Measurements from ENCODE around the gene RALGAPA2.

The RALGAPA2 gene

GRCh38 chr20:20454850-20455627 lies 257.4 kb downstream of the RALGAPA2 start:
- no peak for DNase-seq

GRCh38 chr20:20454367-20454766 lies 258.1 kb downstream of the RALGAPA2 start:
- DNase-seq = no peak

DNA sequence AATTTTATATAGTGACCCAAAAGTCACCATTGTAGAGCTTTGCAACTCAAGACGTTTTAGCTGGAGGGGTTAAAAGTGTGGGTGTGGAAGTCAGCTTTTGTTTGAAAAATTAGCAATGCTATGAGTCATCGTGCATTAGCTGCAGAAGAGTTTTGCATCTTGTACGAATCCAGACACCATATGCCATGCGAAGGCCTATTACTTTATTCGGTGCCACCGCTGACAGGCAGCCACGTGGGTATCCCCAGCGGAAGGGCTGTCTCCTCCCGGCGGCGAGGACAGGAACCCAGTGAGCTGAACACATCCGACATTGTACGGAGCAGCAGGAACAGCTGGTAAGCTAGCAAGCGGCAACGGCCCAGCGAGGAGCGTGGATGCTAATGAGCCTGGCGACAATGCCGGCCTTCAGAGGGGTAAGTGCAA lies 260.2 kb downstream of the RALGAPA2 start:
- DNase-seq = no peak

GRCh38 chr20:20450521-20450920 lies 261.9 kb downstream of the RALGAPA2 start:
- no peak for DNase-seq

- no peak for DNase-seq
These were observed 263.6 kb downstream of the RALGAPA2 start for GRCh38 chr20:20448881-20449280.

DNA sequence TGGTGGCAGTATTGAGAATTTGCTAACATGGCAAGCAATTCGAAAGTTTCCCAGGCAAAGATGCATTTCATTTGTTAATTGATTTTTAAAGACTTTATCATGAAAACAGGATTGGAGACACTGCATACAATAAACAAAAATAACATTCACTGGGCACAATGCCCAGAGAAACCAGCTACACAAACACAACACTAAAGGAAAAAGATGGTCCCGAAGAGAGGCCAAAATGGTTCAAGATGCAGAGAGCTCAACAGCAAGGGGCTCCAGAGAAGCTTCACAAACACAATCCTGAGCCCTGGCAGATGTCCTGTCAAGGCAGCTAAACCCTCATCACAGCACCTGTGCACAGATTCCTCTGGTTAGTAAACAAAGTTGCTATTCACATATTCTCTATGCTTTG lies 265.2 kb downstream of the RALGAPA2 start:
- DNase-seq = no peak

DNA sequence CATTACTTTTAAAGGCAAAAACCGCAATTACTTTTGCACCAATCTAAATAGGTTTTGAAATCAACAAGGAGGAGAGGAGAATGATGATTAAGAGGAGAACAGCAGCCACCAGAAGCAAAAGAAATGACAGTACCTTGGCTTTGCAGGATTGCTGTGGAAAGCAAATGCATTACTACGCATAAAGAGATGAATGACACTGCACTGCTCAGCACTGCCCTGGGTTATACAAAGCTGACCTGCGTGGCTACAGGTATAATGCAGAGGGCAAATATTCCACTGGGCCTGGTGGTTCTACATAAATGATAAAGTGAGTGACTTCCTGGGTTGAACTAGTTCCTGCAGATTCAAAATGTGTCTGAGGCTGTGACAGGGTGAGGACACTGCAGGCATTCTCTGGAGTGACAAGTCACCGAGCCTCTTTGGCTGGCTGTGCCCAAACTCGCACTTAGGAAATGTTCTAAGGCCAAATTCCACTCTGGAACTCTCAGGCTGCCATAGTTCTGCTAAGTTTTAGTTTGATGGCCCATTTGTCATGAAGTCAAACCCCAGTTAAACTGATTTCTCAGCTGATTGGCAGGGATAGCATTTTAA lies 265.9 kb downstream of the RALGAPA2 start:
- DNase-seq = no peak

- DNase-seq = no peak
These were observed 266.4 kb downstream of the RALGAPA2 start for GRCh38 chr20:20446001-20446400.

DNA sequence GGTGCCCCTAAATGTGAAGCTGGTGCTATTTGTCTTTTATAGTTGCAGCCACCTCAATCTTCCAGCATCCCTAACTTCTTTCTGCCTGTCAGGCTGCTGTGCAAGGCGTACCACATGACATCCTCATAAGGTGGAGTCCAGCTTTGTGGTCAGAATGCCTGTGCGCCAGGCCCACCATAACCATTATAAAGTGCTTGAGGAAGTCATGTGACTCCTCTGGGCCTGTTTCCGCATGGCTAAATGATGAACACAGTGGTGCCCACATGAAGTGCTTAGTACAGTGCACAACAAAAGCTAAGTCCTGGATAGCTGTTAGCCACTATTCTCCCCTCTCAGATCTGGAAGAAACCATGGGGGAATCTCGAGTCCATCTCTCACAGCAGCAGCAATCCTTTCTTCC lies 268.9 kb downstream of the RALGAPA2 start:
- DNase-seq = no peak

GRCh38 chr20:20442466-20442865 lies 270.0 kb downstream of the RALGAPA2 start:
- DNase-seq = no peak

DNA sequence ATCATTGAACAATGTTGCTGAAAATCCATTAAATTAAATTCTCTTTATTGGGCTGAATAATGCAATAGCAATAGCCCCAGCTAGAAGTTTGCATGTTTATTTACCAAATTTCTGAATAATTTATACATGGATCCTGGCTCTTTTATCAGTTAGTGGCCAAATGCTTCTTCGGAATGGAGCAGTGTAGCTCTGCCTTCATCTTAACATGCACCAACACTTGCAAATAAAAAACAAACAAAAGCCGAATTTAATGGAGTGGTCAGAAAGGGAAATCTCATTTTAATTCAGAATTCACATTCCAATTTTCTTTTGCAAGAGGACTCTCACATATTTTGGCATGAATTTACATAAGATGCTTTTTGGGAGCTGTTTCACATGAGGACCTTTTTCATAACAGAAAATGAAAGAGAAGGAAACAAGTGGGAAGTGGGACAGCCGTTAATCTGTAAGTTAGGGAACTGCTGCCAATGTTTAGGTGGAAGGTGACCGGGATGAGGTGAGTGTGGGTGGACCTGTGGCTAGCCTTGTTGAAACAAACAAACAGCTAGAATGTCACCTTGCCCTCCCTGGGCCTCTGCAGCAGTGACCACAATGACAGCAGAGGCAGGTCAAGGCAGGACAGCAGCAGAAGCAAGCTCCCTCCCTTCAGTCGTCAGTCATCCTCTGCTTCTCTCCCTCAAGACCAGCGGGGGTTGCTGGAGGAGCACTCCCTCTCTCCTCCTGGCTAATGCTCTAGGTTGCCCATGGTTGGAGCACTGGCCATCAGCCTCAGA lies 271.4 kb downstream of the RALGAPA2 start:
- DNase-seq = no peak

DNA sequence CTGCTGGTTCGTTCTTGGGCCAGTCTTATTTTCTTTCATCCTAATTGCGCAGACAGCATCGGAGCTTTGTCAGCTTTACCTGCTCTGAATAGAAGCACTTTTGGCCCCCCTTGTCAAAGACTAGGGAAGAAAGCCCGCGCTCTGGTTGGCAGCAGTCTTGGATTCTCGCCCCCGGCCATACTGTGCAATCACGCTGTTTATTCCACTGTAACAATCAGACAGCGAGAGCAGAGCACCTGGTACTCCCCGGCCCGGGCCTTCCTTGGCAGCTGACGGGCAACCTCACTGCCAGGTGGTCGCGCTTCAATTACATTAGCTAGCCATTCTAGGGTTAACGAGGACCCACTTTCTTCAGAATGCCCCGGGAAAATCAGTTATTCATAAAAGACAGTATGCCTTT lies 272.0 kb downstream of the RALGAPA2 start:
- no peak for DNase-seq

- DNase-seq = no peak
These were observed 272.7 kb downstream of the RALGAPA2 start for GRCh38 chr20:20439602-20440190.

- DNase-seq = no peak
These were observed 275.1 kb downstream of the RALGAPA2 start for GRCh38 chr20:20437314-20437713.

DNA sequence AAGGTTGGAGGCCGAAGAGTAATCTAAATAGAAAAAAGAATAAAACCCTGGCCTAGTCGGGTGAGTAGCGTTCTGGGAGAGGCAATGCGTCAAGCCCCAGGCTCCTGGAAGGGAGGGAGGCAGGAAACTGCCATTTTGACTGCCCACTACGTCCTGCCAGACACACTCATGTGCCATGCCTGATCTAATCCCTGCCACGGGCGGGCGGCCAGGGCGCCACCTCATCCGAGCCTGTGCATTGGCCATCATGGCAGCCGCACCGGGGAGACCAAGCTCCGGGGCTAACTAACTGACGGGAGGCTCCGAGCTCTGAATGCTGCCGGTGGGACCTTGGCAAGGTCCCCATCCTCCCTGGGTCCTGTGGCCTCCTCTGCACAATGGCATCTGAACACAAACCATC lies 275.8 kb downstream of the RALGAPA2 start:
- no peak for DNase-seq

GRCh38 chr20:20435453-20435852 lies 277.0 kb downstream of the RALGAPA2 start:
- DNase-seq = no peak

GRCh38 chr20:20432618-20433286 lies 279.7 kb downstream of the RALGAPA2 start:
- no peak for DNase-seq

GRCh38 chr20:20430066-20430465 lies 282.4 kb downstream of the RALGAPA2 start:
- no peak for DNase-seq

GRCh38 chr20:20428067-20428466 lies 284.4 kb downstream of the RALGAPA2 start:
- no peak for DNase-seq

DNA sequence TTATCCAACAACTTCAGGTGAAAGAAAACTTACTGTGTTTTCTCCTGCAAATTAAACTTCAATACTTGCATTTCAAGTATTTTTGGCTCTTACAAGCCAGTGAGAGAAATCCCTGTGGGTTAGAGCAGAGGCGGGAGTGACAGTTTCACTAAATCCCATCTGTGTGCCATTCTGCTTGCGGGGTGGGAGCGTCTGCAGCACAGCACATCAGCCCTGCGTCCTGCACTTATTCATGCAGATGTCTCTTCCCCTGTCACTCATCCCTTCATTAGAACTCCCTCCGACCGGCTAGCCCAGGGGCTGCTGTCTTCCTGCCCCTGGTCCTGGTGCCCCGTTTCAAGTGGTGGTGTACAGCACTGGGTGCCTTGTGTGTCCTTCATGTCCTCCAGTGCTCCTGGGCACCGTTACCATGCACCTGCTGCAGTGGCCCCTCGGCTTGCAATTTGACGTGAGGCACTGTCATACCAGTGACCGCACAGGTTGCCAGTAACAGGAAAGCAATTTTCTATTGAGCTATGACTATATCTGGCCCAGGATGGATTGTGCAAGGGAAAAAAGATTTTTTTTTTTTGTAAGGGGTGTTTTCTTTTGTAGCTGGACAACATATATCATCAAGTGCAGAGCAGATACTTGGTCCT lies 285.1 kb downstream of the RALGAPA2 start:
- DNase-seq = no peak

DNA sequence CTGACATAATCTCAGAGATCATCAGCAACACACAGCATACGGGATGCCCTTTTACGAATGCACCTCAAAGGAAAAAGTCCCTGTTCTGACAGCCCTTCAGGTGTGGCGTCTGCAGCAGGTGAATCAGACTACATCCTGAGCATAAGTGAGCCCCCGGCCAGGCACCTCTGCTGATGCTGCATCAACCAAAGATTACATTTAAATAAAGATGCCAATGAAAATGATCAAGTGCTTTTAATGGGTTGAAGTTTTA lies 285.9 kb downstream of the RALGAPA2 start:
- no peak for DNase-seq

DNA sequence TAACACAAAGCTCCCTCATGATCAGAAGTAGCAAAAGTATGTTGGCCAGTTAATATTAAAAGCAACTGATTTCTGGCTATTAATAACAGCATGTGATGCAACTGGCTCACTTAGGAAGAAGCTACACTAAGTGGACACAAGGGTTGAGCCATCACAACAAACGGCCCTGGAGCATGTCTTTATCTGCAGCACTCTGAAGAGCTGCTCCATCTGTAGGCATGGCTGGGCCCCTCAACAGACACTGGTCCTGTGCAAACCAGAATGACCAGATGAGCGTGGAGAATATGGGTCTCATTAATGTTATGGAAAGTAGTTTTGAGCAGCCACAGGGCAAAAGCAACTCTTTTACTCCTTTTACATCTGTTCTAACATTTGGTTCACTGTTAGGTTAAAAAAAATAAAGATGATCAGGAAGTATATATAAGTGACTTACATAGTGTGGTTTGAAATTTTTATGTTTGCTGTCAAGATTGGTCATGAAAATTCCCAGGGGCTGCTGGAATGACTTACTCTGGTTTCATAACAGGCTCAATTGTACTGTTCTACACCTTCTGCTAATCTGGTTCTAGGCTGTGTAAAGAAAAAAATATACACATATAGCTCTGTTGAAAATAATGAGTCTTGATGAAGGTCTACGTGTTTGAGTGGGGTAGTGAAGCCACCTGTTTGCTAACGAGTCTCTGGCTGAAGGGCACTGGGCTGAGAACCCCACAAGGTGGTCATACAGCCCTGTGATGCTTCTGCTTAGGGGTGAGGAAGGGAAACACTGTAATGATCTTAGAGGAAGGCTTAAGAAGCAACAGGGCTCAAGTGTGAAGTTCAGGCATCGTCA lies 286.4 kb downstream of the RALGAPA2 start:
- DNase-seq = no peak

Measured in NCI-H187 treated with DMSO at 0.1 percent for 48 hours (cell line).